Measurements from ENCODE around the gene PLEKHA6.

The PLEKHA6 gene

GRCh38 chr1:204254031-204254661 is 105.6 kb downstream of the PLEKHA6 start:
- no peaks in the 10 kb centered on the region for H3K4me1 ChIP-seq (ENCODE audit: insufficient read depth, poor library complexity, severe bottlenecking)
- H3K27me3 ChIP-seq (ENCODE audit: insufficient read depth, poor library complexity, severe bottlenecking): no peaks in the 10 kb centered on the region
- H3K4me3 ChIP-seq (ENCODE audit: severe bottlenecking): no peak overlapping the region
- H3K27ac ChIP-seq (ENCODE audit: poor library complexity, severe bottlenecking): no peak overlapping the region
- no peaks in the 10 kb centered on the region for H3K9me3 ChIP-seq (ENCODE audit: severe bottlenecking)
- DNase-seq (ENCODE audit: low spot score) (no peak), ATAC-seq (ENCODE audit: low read depth) (peak; percentile 59)
- no peak for TF ChIP-seq CTCF (IDR thresholded peaks at IDR 0.05; ENCODE audit: poor library complexity, severe bottlenecking)
- no peaks in the 10 kb centered on the region for H3K36me3 ChIP-seq (ENCODE audit: low read depth)

DNA sequence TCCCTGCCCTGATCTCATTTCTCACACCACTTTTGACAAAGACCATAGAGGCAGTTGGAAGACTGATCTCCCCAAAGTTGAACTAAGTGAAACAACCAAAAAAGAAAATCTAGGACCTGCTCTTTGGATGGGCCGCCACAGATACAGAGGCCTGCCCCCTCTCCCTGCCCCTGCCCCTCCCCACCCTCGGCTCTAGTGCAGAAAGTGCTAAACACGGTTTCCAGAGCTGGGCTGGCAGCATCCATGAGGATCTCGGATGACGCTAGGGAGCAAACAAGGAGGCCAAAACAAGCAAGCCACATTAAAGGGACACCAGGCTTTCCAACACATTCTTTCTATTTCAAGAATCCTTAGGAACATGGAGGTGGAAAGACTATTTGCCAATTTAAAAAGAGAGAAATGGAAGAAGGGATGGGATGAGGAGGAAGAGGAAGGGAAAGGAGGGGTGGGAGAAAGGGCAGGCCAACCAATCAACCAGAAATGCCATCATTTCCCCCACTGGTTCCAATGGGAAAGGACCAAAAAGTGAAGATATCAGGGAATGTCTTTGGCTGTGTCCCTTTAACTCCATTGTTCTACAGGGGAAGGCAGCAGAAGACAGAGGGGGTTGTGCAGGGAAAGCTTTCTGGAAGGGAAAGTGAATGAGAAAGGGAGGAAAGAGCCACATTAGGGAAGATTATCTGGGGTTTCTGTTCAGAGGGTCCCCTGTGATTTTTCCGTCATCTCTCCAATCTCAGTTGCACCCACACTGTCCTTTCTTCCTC is 107.6 kb downstream of the PLEKHA6 start:
- Histone ChIP-seq H3K4me1 (ENCODE audit: insufficient read depth, poor library complexity, severe bottlenecking) (no peaks in the 10 kb centered on the region), H3K4me3 (ENCODE audit: severe bottlenecking) (no peak overlapping the region), H3K9me3 (ENCODE audit: severe bottlenecking) (no peaks in the 10 kb centered on the region), H3K36me3 (ENCODE audit: low read depth) (no peaks in the 10 kb centered on the region), H3K27ac (ENCODE audit: poor library complexity, severe bottlenecking) (no peak overlapping the region), H3K27me3 (ENCODE audit: insufficient read depth, poor library complexity, severe bottlenecking) (no peaks in the 10 kb centered on the region)
- DNase-seq (ENCODE audit: low spot score) (no peak), ATAC-seq (ENCODE audit: low read depth) (no peak)
- no peak for TF ChIP-seq CTCF (IDR thresholded peaks at IDR 0.05; ENCODE audit: poor library complexity, severe bottlenecking)

GRCh38 chr1:204251286-204251685 is 108.4 kb downstream of the PLEKHA6 start:
- H3K27ac ChIP-seq (ENCODE audit: poor library complexity, severe bottlenecking): no peak overlapping the region
- H3K27me3 ChIP-seq (ENCODE audit: insufficient read depth, poor library complexity, severe bottlenecking): no peaks in the 10 kb centered on the region
- TF ChIP-seq CTCF (IDR thresholded peaks at IDR 0.05; ENCODE audit: poor library complexity, severe bottlenecking): no peak
- DNase-seq (ENCODE audit: low spot score) (no peak), ATAC-seq (ENCODE audit: low read depth) (no peak)
- H3K4me1 ChIP-seq (ENCODE audit: insufficient read depth, poor library complexity, severe bottlenecking): no peaks in the 10 kb centered on the region
- H3K9me3 ChIP-seq (ENCODE audit: severe bottlenecking): no peaks in the 10 kb centered on the region
- H3K36me3 ChIP-seq (ENCODE audit: low read depth): no peaks in the 10 kb centered on the region
- H3K4me3 ChIP-seq (ENCODE audit: severe bottlenecking): no peak overlapping the region

DNA sequence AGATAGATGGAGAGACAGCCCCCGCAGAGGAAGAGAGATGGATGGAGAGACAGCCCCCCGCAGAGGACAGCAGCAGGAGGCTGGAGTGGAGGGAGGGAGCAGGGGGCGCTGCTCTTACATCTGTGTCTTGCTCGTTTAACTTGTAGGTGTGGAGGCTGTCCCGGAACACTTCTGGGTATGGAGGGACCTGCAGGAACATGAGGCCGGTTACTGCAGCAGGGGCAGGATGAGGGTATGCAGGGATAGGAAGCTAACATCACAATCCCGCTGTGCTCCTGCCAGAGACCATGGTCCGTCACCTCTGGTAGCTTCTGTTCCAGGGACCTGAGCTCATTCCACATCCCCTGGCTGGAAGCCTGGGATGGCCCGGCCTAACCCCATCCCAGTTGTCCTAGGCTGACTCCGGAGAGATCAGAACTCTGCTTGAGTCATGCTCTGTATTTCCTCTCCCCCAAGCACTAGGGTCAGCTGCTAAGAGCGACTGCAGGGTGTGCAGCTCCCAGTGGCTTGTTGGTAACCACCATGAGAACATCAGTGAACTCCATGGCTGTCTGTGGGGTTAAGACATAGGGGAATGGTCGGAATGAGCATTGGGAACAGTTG is 109.2 kb downstream of the PLEKHA6 start:
- no peak overlapping the region for H3K4me3 ChIP-seq (ENCODE audit: severe bottlenecking)
- TF ChIP-seq CTCF (IDR thresholded peaks at IDR 0.05; ENCODE audit: poor library complexity, severe bottlenecking): no peak
- H3K36me3 ChIP-seq (ENCODE audit: low read depth): no peaks in the 10 kb centered on the region

More for the DNA sequence above, 109.2 kb downstream of the PLEKHA6 start:
- Histone ChIP-seq H3K27me3 (ENCODE audit: insufficient read depth, poor library complexity, severe bottlenecking) (no peaks in the 10 kb centered on the region), H3K9me3 (ENCODE audit: severe bottlenecking) (no peaks in the 10 kb centered on the region), H3K4me1 (ENCODE audit: insufficient read depth, poor library complexity, severe bottlenecking) (no peaks in the 10 kb centered on the region), H3K27ac (ENCODE audit: poor library complexity, severe bottlenecking) (no peak overlapping the region)
- ATAC-seq (ENCODE audit: low read depth) (no peak), DNase-seq (ENCODE audit: low spot score) (no peak)
